HL-60 (cell line): ENCODE data around the gene CLDND1.

Experiments
- DNase-seq, 2 experiments: peaks; one replicate each; pipeline ENCODE4 v3.0.0-alpha.2; 2010 to 2020; ENCODE audit warnings: low read depth in 1 of 2, low spot score in 1 of 2
- H3K27ac ChIP-seq: fragments of 250-450 bp; sonication (Bioruptor Pico); replicated peaks from 2 replicates; pipeline ENCODE4 v1.5.1; 2020; ENCODE audit warnings: mild to moderate bottlenecking, moderate library complexity
- H3K27me3 ChIP-seq: fragments of 250-450 bp; sonication (Bioruptor Pico); 2 replicates; pipeline ENCODE4 v1.5.1; 2021; ENCODE audit warnings: mild to moderate bottlenecking, moderate library complexity; ENCODE audit not compliant: insufficient read depth, poor library complexity, severe bottlenecking
- H3K4me3 ChIP-seq: replicated peaks from 2 replicates; pipeline ENCODE4 v1.5.1; 2011; ENCODE audit warnings: mild to moderate bottlenecking, control low read depth, low read length; ENCODE audit not compliant: insufficient read depth
- CTCF ChIP-seq: IDR thresholded peaks from one replicate; pipeline ENCODE4 v1.5.1; 2011; ENCODE audit warnings: low read length, control low read depth, inconsistent platforms; ENCODE audit not compliant: insufficient read depth
- GABPA ChIP-seq: IDR thresholded peaks from 2 replicates; pipeline ENCODE4 v1.6.1; 2012; ENCODE audit warnings: low read depth
- POLR2AphosphoS5 ChIP-seq: IDR thresholded peaks from 2 replicates; pipeline ENCODE4 v1.6.1; 2012; ENCODE audit warnings: low read depth
- SPI1 ChIP-seq: IDR thresholded peaks from 2 replicates; pipeline ENCODE4 v1.6.1; 2012; ENCODE audit warnings: low read depth, mild to moderate bottlenecking, borderline replicate concordance
- TF ChIP-seq, protein P1 (sequence below): IDR thresholded peaks from 2 replicates; pipeline ENCODE4 v1.6.1; 2012; ENCODE audit warnings: low read depth; ENCODE audit not compliant: insufficient replicate concordance

The CLDND1 gene

DNA sequence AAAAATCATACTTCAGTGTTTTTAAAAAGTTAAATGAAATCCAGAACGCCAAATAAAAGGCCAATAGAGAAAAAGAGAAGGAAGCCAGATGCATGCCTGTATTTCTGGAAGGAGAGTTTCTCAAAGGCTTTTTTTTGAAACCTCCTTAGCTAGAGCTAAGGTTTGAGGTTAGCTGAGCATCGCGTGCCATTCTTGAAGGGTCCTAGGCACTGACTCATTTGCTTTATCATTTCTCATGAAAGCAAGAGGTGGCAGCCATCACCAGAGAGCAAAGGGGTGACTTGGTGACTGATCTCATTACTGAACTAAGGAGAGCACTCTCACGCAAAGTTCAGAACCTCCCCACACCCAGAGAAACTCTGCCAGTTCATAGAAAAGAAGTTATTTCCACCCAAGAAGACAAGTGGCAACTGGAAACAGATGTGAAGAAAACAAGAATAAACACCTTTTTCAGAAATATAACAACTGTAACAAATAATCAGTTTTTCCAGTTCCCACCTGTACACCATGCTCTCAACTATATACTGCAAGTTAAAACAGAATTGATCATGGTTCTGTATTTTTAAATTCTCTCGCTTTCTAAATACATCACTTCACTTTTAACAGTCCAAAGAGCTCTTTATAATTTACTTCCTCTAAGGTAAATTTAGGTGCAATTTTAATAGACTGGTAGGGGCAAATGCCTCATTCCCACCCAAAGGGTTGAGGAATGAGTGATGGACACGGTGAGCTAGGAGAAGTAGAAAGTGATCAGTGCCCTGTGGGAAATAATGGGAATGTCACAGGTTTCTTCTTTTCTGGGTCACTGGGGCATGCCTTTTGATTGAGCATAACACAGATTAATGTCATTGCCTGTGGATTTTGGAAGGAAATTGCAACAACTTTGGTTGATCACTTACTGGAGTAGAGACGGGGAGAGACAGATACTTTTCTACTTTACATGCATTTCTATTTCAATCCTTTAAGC, 33.7 kb upstream of the CLDND1 start:
- no peak for DNase-seq

GRCh38 chr3:98555025-98555379, 32.3 kb upstream of the CLDND1 start:
- no peak overlapping the region for H3K4me3 ChIP-seq
- TF ChIP-seq CTCF: no peak
- DNase-seq: no peak
- no peak overlapping the region for H3K27ac ChIP-seq
- H3K27me3 ChIP-seq: no peaks in the 10 kb centered on the region

More for the DNA sequence above, 33.7 kb upstream of the CLDND1 start:
- Histone ChIP-seq H3K27me3 (no peaks in the 10 kb centered on the region), H3K4me3 (no peak overlapping the region), H3K27ac (no peak overlapping the region)
- TF ChIP-seq SPI1 (no peak), GABPA (no peak), POLR2AphosphoS5 (no peak)

GRCh38 chr3:98554580-98554979, 31.9 kb upstream of the CLDND1 start:
- Histone ChIP-seq H3K27me3 (no peaks in the 10 kb centered on the region), H3K27ac (no peak overlapping the region), H3K4me3 (no peak overlapping the region)
- DNase-seq: no peak
- TF ChIP-seq, protein P1, sequence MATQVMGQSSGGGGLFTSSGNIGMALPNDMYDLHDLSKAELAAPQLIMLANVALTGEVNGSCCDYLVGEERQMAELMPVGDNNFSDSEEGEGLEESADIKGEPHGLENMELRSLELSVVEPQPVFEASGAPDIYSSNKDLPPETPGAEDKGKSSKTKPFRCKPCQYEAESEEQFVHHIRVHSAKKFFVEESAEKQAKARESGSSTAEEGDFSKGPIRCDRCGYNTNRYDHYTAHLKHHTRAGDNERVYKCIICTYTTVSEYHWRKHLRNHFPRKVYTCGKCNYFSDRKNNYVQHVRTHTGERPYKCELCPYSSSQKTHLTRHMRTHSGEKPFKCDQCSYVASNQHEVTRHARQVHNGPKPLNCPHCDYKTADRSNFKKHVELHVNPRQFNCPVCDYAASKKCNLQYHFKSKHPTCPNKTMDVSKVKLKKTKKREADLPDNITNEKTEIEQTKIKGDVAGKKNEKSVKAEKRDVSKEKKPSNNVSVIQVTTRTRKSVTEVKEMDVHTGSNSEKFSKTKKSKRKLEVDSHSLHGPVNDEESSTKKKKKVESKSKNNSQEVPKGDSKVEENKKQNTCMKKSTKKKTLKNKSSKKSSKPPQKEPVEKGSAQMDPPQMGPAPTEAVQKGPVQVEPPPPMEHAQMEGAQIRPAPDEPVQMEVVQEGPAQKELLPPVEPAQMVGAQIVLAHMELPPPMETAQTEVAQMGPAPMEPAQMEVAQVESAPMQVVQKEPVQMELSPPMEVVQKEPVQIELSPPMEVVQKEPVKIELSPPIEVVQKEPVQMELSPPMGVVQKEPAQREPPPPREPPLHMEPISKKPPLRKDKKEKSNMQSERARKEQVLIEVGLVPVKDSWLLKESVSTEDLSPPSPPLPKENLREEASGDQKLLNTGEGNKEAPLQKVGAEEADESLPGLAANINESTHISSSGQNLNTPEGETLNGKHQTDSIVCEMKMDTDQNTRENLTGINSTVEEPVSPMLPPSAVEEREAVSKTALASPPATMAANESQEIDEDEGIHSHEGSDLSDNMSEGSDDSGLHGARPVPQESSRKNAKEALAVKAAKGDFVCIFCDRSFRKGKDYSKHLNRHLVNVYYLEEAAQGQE: no peak
- TF ChIP-seq SPI1: no peak
- no peak for TF ChIP-seq CTCF
- no peak for TF ChIP-seq POLR2AphosphoS5
- TF ChIP-seq GABPA: no peak

- no peak overlapping the region for H3K4me3 ChIP-seq
- H3K27ac ChIP-seq: no peak overlapping the region
- DNase-seq: peak in 1 of 2 experiments; percentile 36
- H3K27me3 ChIP-seq: no peaks in the 10 kb centered on the region
- peak; percentile 83 for TF ChIP-seq SPI1
- TF ChIP-seq, protein P1: no peak
- no peak for TF ChIP-seq POLR2AphosphoS5
- no peak for TF ChIP-seq GABPA
Observed at GRCh38 chr3:98553753-98554152, 31.1 kb upstream of the CLDND1 start.
